ENCODE data around the gene CMTM6.

CMTM6 gene

GRCh38 chr3:32510075-32510724 lies 7.5 kb upstream of the CMTM6 start (continued):
- no peak for TF ChIP-seq CSDC2 (CRISPR knock-in tag; IDR thresholded peaks at IDR 0.05)

- no peak for TF ChIP-seq ZC3H10 (CRISPR knock-in tag; IDR thresholded peaks at IDR 0.05)
- TF ChIP-seq ZFP3 (CRISPR knock-in tag; IDR thresholded peaks at IDR 0.05), result no peak
- TF ChIP-seq GLIS3 (CRISPR knock-in tag; IDR thresholded peaks at IDR 0.05), result no peak
- TF ChIP-seq CREB5 (CRISPR knock-in tag; IDR thresholded peaks at IDR 0.05; ENCODE audit: low read depth), result no peak
- no peak for TF ChIP-seq BACH2 (CRISPR knock-in tag; IDR thresholded peaks at IDR 0.05; ENCODE audit: borderline replicate concordance)
- TF ChIP-seq ZNF70 (CRISPR knock-in tag; IDR thresholded peaks at IDR 0.05), result no peak
Measured at GRCh38 chr3:32508711-32509110, 6.1 kb upstream of the CMTM6 start.

GRCh38 chr3:32506466-32506865 lies 3.8 kb upstream of the CMTM6 start:
- no peak for ATAC-seq
- TF ChIP-seq ESRRG (CRISPR knock-in tag; IDR thresholded peaks at IDR 0.05) (no peak), TCF4 (CRISPR knock-in tag; IDR thresholded peaks at IDR 0.05; ENCODE audit: borderline replicate concordance) (no peak)

More at GRCh38 chr3:32508711-32509110, 6.1 kb upstream of the CMTM6 start:
- no peak for ATAC-seq

GRCh38 chr3:32502946-32503286 lies 264 bp upstream of the CMTM6 start:
- TF ChIP-seq TSHZ2 (CRISPR knock-in tag; IDR thresholded peaks at IDR 0.05) (no peak), ZNF70 (CRISPR knock-in tag; IDR thresholded peaks at IDR 0.05) (no peak), CREB5 (CRISPR knock-in tag; IDR thresholded peaks at IDR 0.05; ENCODE audit: low read depth) (no peak), ARNTL (CRISPR knock-in tag; IDR thresholded peaks at IDR 0.05; ENCODE audit: borderline replicate concordance, low read depth) (no peak), CSDC2 (CRISPR knock-in tag; IDR thresholded peaks at IDR 0.05) (no peak), CSRNP3 (CRISPR knock-in tag; IDR thresholded peaks at IDR 0.05) (no peak), PPARA (CRISPR knock-in tag; IDR thresholded peaks at IDR 0.05; ENCODE audit: borderline replicate concordance) (no peak)
- no peak for ATAC-seq

GRCh38 chr3:32501783-32502117 lies 902 bp downstream of the CMTM6 start:
- TF ChIP-seq ZNF70 (CRISPR knock-in tag; IDR thresholded peaks at IDR 0.05), result no peak
- TF ChIP-seq CSRNP3 (CRISPR knock-in tag; IDR thresholded peaks at IDR 0.05), result no peak
- TF ChIP-seq SNAI2 (CRISPR knock-in tag; IDR thresholded peaks at IDR 0.05), result no peak
- TF ChIP-seq TOX (CRISPR knock-in tag; IDR thresholded peaks at IDR 0.05; ENCODE audit: borderline replicate concordance), result no peak
- TF ChIP-seq ESRRG (CRISPR knock-in tag; IDR thresholded peaks at IDR 0.05), result no peak
- ATAC-seq, result no peak; the same call in 2 of the 3 replicates
